ENCODE data around the gene PRC1.

PRC1 gene

DNA sequence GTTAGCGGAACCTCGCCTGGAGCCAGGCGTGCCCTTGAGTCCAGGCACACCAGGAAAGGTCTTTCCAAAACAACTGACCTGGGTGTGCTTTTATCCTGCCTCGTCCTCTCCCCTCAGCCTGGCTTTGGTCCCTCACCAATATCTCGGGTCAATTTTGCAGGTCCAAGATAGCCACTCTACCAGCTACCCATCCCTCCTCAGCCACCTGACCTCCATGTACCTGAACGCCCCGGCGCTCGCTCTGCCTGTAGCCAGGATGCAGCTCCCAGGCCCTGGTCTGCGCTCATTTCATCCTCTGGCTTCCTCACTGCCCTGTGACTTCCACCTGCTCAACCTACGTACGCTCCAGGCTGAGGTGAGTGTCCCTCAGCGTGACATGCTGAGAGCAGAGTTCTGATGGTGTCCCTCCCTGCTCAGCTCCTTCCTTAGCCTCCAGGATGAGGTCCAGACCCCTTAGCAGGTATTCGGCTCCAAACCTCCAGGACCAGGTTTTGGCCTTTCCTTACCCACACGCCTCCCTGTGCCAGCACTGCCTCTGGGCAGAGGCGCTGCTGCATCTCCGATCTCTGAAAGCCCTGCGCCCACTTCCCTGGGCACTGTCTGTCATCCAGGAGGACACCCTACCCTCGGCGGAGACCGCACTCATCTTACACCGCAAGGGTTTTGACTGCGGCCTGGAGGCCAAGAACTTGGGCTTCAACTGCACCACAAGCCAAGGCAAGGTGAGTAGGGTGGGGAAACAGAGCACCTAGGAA, 76.1 kb downstream of the PRC1 start:
- TF ChIP-seq, protein P1, sequence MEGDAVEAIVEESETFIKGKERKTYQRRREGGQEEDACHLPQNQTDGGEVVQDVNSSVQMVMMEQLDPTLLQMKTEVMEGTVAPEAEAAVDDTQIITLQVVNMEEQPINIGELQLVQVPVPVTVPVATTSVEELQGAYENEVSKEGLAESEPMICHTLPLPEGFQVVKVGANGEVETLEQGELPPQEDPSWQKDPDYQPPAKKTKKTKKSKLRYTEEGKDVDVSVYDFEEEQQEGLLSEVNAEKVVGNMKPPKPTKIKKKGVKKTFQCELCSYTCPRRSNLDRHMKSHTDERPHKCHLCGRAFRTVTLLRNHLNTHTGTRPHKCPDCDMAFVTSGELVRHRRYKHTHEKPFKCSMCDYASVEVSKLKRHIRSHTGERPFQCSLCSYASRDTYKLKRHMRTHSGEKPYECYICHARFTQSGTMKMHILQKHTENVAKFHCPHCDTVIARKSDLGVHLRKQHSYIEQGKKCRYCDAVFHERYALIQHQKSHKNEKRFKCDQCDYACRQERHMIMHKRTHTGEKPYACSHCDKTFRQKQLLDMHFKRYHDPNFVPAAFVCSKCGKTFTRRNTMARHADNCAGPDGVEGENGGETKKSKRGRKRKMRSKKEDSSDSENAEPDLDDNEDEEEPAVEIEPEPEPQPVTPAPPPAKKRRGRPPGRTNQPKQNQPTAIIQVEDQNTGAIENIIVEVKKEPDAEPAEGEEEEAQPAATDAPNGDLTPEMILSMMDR (IDR thresholded peaks at IDR 0.05; ENCODE audit: control insufficient read depth, extremely low read depth, insufficient read depth): no peak
- no peak for DNase-seq (ENCODE audit: low read depth)
- H3K4me3 ChIP-seq (ENCODE audit: low read depth, low read length): no peak overlapping the region

DNA sequence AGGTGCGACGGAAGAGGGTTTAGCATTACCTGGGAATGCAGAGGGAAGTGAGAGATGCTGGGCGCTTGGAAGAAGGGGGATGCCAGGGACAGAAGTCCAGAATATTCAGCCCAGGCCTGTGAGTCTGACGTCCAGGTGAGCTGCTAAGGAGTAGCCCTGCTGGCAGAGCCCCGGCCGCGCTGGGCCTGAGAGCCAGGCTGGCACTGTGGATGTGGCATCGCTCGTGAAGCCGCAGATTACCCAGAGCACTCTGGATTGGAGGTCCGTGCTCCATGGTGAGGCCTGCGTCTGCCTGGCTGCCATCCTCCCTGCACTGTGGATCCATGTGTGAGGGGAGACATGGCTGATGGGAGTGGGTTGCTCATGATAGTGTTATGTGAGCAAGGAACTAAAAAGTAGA, 76.8 kb downstream of the PRC1 start:
- no peak overlapping the region for H3K4me3 ChIP-seq (ENCODE audit: low read depth, low read length)
- TF ChIP-seq, protein P1 (IDR thresholded peaks at IDR 0.05; ENCODE audit: control insufficient read depth, extremely low read depth, insufficient read depth): no peak
- no peak for DNase-seq (ENCODE audit: low read depth)

DNA sequence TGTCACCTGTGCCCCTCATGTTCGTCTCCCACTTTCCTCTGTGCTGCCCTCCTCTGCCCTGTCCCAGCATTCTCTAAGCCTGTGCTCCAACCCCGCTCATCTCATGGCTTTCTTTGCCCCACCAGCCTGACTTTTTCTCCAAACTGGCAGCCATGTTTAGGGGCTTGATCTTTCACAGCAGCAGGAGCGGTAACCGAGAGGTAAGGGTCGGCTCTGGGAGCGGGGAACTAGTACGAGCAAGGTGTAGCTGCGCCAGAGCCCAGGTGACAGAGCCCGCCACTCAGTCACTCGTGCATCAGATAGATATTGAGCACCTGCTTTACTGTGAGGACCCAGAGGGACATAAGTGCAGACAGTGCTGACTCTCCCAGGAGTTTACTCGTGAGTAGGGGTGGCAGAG, 77.9 kb downstream of the PRC1 start:
- DNase-seq (ENCODE audit: low read depth): no peak
- TF ChIP-seq, protein P1 (IDR thresholded peaks at IDR 0.05; ENCODE audit: control insufficient read depth, extremely low read depth, insufficient read depth): no peak
- H3K4me3 ChIP-seq (ENCODE audit: low read depth, low read length): no peak overlapping the region
